Right atrium auricular region (tissue), 2 donors: ENCODE results near the gene NFATC2. TPM values are rescaled to one million over a fixed set of nuclear protein-coding genes. Genes with fewer than 3 reads are reported as not detected.

ENCODE experiments used
- DNase-seq: peaks from one replicate; pipeline ENCODE4 v3.0.0-alpha.2; 2019; ENCODE audit warnings: low spot score
- H3K27ac ChIP-seq, 2 donors: fragments of 200-600 bp; sonication (generic); 1 replicate in 1 of 2; 2 replicates in 1 of 2; pipeline ENCODE4 v1.5.1; 2016 to 2019
- H3K27me3 ChIP-seq, 2 donors: fragments of 200-600 bp; sonication (generic); one replicate each; pipeline versions ENCODE4 v1.5.1 to v1.6.0; 2017 to 2019
- H3K36me3 ChIP-seq: fragments of 200-600 bp; sonication (generic); one replicate; pipeline ENCODE4 v1.5.1; 2016
- H3K4me1 ChIP-seq, 2 donors: fragments of 200-600 bp; sonication (generic); one replicate each; pipeline versions ENCODE4 v1.5.1 to v1.6.0; 2017 to 2019
- H3K4me3 ChIP-seq, 2 donors: fragments of 200-600 bp; sonication (generic); 1 replicate in 1 of 2; 2 replicates in 1 of 2; pipeline ENCODE4 v1.5.1; 2017 to 2019; ENCODE audit warnings: mild to moderate bottlenecking in 1 of 2, moderate library complexity in 1 of 2
- H3K9me3 ChIP-seq, 2 donors: fragments of 200-600 bp; sonication (generic); one replicate each; pipeline ENCODE4 v1.5.1; 2019
- CTCF ChIP-seq, 2 donors: fragments of 200-600 bp; sonication (generic); IDR thresholded peaks; one replicate each; pipeline ENCODE4 v1.5.1; 2019; ENCODE audit warnings: antibody characterized with exemption in 2 of 2
- total RNA-seq, 2 donors: library from RNA; depleted of rRNA; stranded (reverse); fragments of >200 nt; gene quantifications; one replicate each; pipeline ENCODE4 v1.1.0, GENCODE V29; 2016

The NFATC2 gene
- 10 to 100 TPM in 1 of 2 donors, 1 to 10 TPM in 1; 8.6 to 12.5 TPM for total RNA-seq

- H3K4me1 ChIP-seq: peaks cover 3 to 38% of the 10 kb centered on the region in 2 donors
- no peaks in the 10 kb centered on the region for H3K9me3 ChIP-seq
- TF ChIP-seq CTCF (IDR thresholded peaks at IDR 0.05): no peak
- peak within 1 kb of the TSS; percentile 88 to 94 for H3K27ac ChIP-seq
- H3K4me3 ChIP-seq: peak within 1 kb of the TSS; percentile 48 to 59
- no peaks in the 10 kb centered on the region for H3K27me3 ChIP-seq
- H3K36me3 ChIP-seq: no peaks in the 10 kb centered on the region
- no peak for DNase-seq
Observed at GRCh38 chr20:51542571-51543421, at the start of gene NFATC2. TSS of gene NFATC2 (minus strand) at chr20:51542719. CDS start at chr20:51542499, 220 bp downstream.

- no peak for DNase-seq
- Histone ChIP-seq H3K4me1 (peaks cover 0 to 15% of the 10 kb centered on the region in 2 donors), H3K36me3 (no peaks in the 10 kb centered on the region), H3K27me3 (no peaks in the 10 kb centered on the region), H3K4me3 (no peak overlapping the region), H3K9me3 (no peaks in the 10 kb centered on the region), H3K27ac (no peak overlapping the region)
- no peak for TF ChIP-seq CTCF (IDR thresholded peaks at IDR 0.05)
Observed at GRCh38 chr20:51591871-51592270, 49.4 kb upstream of the NFATC2 start.

- Histone ChIP-seq H3K27me3 (no peaks in the 10 kb centered on the region), H3K4me1 (no peaks in the 10 kb centered on the region), H3K9me3 (no peaks in the 10 kb centered on the region), H3K4me3 (no peak overlapping the region), H3K27ac (no peak overlapping the region), H3K36me3 (no peaks in the 10 kb centered on the region)
- no peak for DNase-seq
- TF ChIP-seq CTCF (IDR thresholded peaks at IDR 0.05): no peak
Observed at GRCh38 chr20:51588762-51589161, 46.2 kb upstream of the NFATC2 start.

GRCh38 chr20:51587145-51587544, 44.6 kb upstream of the NFATC2 start:
- Histone ChIP-seq H3K27me3 (no peaks in the 10 kb centered on the region), H3K4me3 (no peak overlapping the region), H3K27ac (no peak overlapping the region), H3K4me1 (no peaks in the 10 kb centered on the region), H3K9me3 (no peaks in the 10 kb centered on the region), H3K36me3 (no peaks in the 10 kb centered on the region)
- DNase-seq: no peak
- no peak for TF ChIP-seq CTCF (IDR thresholded peaks at IDR 0.05)

GRCh38 chr20:51586005-51586440, 43.5 kb upstream of the NFATC2 start:
- no peaks in the 10 kb centered on the region for H3K4me1 ChIP-seq
- H3K9me3 ChIP-seq: no peaks in the 10 kb centered on the region
- H3K36me3 ChIP-seq: no peaks in the 10 kb centered on the region
- H3K27ac ChIP-seq: no peak overlapping the region
- DNase-seq: no peak
- TF ChIP-seq CTCF (IDR thresholded peaks at IDR 0.05): no peak
- H3K4me3 ChIP-seq: no peak overlapping the region
- no peaks in the 10 kb centered on the region for H3K27me3 ChIP-seq
